ENCODE measurements around the gene ZNF296. TPM values are rescaled to one million over a fixed set of nuclear protein-coding genes. Genes with fewer than 3 reads are reported as not detected.
A peak's percentile ranks its signal among the peaks of the same experiment; 100 is the strongest.

Gene ZNF296
- total and polyA plus RNA-seq, 2 of the 13 experiments (the other 11 are each of a cell fraction or from before 2014, with no cell fraction given) = 0.26 to 0.62 TPM

DNA sequence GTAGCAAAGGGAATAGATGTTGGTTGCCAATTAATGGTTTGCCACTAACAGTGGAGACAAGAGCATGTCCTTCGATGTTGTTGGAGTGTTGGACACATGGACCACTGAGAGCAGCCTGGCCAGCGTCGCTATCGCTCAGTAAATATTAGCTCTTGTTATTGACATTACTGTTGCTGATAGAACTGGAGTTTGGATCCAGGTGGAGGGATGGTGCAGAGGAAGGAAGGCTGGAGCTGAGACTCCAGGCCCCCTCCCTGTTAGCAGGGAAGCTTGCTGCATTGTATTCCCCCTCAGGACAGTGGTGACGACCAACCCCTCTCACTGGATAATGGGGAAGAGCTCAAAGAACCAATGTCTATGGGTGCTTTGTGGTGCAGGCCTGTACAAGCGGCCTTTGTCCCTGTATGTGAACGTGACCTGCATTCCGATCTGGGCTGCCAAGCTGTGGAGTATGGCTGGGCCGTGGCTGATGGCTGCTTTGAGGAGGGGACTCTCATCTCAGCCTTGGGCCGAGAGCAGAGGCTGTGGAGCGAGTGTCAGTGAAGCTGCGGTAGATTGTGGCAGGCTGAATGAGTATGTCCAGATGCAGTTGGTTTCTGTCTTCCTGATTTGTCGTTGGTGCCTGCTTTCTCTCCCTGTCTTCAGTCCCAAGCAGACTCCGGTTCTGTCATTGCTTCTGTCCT, 30.5 kb downstream of the ZNF296 start (continued):
- no peak for TF ChIP-seq GABPA (IDR thresholded peaks at IDR 0.05; ENCODE audit: low read depth, low read length)
- TF ChIP-seq GABPA (CRISPR knock-in tag; IDR thresholded peaks at IDR 0.05; ENCODE audit: low read depth) = peak; percentile 72
- TF ChIP-seq FOXA1 (IDR thresholded peaks at IDR 0.05) = peak; percentile 96
- peak; percentile 99 for TF ChIP-seq FOXA1 (CRISPR knock-in tag; IDR thresholded peaks at IDR 0.05)
- TF ChIP-seq, protein P1, sequence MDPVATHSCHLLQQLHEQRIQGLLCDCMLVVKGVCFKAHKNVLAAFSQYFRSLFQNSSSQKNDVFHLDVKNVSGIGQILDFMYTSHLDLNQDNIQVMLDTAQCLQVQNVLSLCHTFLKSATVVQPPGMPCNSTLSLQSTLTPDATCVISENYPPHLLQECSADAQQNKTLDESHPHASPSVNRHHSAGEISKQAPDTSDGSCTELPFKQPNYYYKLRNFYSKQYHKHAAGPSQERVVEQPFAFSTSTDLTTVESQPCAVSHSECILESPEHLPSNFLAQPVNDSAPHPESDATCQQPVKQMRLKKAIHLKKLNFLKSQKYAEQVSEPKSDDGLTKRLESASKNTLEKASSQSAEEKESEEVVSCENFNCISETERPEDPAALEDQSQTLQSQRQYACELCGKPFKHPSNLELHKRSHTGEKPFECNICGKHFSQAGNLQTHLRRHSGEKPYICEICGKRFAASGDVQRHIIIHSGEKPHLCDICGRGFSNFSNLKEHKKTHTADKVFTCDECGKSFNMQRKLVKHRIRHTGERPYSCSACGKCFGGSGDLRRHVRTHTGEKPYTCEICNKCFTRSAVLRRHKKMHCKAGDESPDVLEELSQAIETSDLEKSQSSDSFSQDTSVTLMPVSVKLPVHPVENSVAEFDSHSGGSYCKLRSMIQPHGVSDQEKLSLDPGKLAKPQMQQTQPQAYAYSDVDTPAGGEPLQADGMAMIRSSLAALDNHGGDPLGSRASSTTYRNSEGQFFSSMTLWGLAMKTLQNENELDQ (CRISPR knock-in tag; IDR thresholded peaks at IDR 0.05; ENCODE audit: borderline replicate concordance) = no peak
- 0 out of 2 replicates have a peak, but pooled peaks have one; percentile 20 for TF ChIP-seq RFX3 (CRISPR knock-in tag; IDR thresholded peaks at IDR 0.05)
- TF ChIP-seq, protein P2, sequence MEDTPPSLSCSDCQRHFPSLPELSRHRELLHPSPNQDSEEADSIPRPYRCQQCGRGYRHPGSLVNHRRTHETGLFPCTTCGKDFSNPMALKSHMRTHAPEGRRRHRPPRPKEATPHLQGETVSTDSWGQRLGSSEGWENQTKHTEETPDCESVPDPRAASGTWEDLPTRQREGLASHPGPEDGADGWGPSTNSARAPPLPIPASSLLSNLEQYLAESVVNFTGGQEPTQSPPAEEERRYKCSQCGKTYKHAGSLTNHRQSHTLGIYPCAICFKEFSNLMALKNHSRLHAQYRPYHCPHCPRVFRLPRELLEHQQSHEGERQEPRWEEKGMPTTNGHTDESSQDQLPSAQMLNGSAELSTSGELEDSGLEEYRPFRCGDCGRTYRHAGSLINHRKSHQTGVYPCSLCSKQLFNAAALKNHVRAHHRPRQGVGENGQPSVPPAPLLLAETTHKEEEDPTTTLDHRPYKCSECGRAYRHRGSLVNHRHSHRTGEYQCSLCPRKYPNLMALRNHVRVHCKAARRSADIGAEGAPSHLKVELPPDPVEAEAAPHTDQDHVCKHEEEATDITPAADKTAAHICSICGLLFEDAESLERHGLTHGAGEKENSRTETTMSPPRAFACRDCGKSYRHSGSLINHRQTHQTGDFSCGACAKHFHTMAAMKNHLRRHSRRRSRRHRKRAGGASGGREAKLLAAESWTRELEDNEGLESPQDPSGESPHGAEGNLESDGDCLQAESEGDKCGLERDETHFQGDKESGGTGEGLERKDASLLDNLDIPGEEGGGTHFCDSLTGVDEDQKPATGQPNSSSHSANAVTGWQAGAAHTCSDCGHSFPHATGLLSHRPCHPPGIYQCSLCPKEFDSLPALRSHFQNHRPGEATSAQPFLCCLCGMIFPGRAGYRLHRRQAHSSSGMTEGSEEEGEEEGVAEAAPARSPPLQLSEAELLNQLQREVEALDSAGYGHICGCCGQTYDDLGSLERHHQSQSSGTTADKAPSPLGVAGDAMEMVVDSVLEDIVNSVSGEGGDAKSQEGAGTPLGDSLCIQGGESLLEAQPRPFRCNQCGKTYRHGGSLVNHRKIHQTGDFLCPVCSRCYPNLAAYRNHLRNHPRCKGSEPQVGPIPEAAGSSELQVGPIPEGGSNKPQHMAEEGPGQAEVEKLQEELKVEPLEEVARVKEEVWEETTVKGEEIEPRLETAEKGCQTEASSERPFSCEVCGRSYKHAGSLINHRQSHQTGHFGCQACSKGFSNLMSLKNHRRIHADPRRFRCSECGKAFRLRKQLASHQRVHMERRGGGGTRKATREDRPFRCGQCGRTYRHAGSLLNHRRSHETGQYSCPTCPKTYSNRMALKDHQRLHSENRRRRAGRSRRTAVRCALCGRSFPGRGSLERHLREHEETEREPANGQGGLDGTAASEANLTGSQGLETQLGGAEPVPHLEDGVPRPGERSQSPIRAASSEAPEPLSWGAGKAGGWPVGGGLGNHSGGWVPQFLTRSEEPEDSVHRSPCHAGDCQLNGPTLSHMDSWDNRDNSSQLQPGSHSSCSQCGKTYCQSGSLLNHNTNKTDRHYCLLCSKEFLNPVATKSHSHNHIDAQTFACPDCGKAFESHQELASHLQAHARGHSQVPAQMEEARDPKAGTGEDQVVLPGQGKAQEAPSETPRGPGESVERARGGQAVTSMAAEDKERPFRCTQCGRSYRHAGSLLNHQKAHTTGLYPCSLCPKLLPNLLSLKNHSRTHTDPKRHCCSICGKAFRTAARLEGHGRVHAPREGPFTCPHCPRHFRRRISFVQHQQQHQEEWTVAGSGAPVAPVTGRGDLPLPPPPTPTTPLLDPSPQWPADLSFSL (CRISPR knock-in tag; IDR thresholded peaks at IDR 0.05) = no peak
- no peak for TF ChIP-seq ZKSCAN1 (IDR thresholded peaks at IDR 0.05; ENCODE audit: low read length)
- peak; percentile 65; the same call in 1 of the 2 replicates for TF ChIP-seq ZNF746 (CRISPR knock-in tag; IDR thresholded peaks at IDR 0.05)
- peak; percentile 82 for TF ChIP-seq ZNF331 (CRISPR knock-in tag; IDR thresholded peaks at IDR 0.05)
- TF ChIP-seq, protein P3, sequence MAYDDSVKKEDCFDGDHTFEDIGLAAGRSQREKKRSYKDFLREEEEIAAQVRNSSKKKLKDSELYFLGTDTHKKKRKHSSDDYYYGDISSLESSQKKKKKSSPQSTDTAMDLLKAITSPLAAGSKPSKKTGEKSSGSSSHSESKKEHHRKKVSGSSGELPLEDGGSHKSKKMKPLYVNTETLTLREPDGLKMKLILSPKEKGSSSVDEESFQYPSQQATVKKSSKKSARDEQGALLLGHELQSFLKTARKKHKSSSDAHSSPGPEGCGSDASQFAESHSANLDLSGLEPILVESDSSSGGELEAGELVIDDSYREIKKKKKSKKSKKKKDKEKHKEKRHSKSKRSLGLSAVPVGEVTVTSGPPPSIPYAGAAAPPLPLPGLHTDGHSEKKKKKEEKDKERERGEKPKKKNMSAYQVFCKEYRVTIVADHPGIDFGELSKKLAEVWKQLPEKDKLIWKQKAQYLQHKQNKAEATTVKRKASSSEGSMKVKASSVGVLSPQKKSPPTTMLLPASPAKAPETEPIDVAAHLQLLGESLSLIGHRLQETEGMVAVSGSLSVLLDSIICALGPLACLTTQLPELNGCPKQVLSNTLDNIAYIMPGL (CRISPR knock-in tag; IDR thresholded peaks at IDR 0.05; ENCODE audit: borderline replicate concordance in 1 of 2, low read depth in 1 of 2) = peak in 1 of 2 experiments; percentile 64; a peak in 2 of 4 replicates
- TF ChIP-seq, protein P4, sequence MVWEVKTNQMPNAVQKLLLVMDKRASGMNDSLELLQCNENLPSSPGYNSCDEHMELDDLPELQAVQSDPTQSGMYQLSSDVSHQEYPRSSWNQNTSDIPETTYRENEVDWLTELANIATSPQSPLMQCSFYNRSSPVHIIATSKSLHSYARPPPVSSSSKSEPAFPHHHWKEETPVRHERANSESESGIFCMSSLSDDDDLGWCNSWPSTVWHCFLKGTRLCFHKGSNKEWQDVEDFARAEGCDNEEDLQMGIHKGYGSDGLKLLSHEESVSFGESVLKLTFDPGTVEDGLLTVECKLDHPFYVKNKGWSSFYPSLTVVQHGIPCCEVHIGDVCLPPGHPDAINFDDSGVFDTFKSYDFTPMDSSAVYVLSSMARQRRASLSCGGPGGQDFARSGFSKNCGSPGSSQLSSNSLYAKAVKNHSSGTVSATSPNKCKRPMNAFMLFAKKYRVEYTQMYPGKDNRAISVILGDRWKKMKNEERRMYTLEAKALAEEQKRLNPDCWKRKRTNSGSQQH (CRISPR knock-in tag; IDR thresholded peaks at IDR 0.05; ENCODE audit: low read depth) = 0 out of 2 replicates have a peak, but pooled peaks have one; percentile 40
- TF ChIP-seq ZNF232 (CRISPR knock-in tag; IDR thresholded peaks at IDR 0.05; ENCODE audit: borderline replicate concordance) = peak; percentile 14; the same call in 1 of the 2 replicates
- TF ChIP-seq MTA1 (CRISPR knock-in tag; IDR thresholded peaks at IDR 0.05; ENCODE audit: borderline replicate concordance) = peak; percentile 87; the same call in 1 of the 2 replicates
- 0 out of 2 replicates have a peak, but pooled peaks have one; percentile 21 for TF ChIP-seq HOXA5 (CRISPR knock-in tag; IDR thresholded peaks at IDR 0.05)
- TF ChIP-seq ZSCAN21 (CRISPR knock-in tag; IDR thresholded peaks at IDR 0.05; ENCODE audit: borderline replicate concordance) = peak; percentile 82
- TF ChIP-seq ZNF83 (CRISPR knock-in tag; IDR thresholded peaks at IDR 0.05; ENCODE audit: borderline replicate concordance) = 0 out of 2 replicates have a peak, but pooled peaks have one; percentile 22
